ENCODE results near the gene SPAG8.

GRCh38 chr9:35793461-35793860 is 18.6 kb downstream of the SPAG8 start:
- no peak for TF ChIP-seq CTCF (IDR thresholded peaks at IDR 0.05)
- no peak for TF ChIP-seq POLR2AphosphoS5 (IDR thresholded peaks at IDR 0.05)
- TF ChIP-seq POLR2A (IDR thresholded peaks at IDR 0.05), result no peak

Measured in breast epithelium (tissue), 3 donors.